NB4 (cell line): ENCODE measurements around the gene SKAP2.

Source experiments
- POLR2A ChIP-seq: IDR thresholded peaks from 2 replicates; pipeline ENCODE4 v1.6.1; 2011; ENCODE audit warnings: mild to moderate bottlenecking; ENCODE audit not compliant: insufficient read length; ENCODE audit errors: extremely low read depth
- TF ChIP-seq, protein P1 (sequence below): IDR thresholded peaks from one replicate; pipeline ENCODE4 v1.5.1; 2012; ENCODE audit warnings: low read depth, low read length
- TF ChIP-seq, protein P2 (sequence below): IDR thresholded peaks from 2 replicates; pipeline ENCODE4 v1.6.1; 2011; ENCODE audit warnings: low read depth, low read length

DNA sequence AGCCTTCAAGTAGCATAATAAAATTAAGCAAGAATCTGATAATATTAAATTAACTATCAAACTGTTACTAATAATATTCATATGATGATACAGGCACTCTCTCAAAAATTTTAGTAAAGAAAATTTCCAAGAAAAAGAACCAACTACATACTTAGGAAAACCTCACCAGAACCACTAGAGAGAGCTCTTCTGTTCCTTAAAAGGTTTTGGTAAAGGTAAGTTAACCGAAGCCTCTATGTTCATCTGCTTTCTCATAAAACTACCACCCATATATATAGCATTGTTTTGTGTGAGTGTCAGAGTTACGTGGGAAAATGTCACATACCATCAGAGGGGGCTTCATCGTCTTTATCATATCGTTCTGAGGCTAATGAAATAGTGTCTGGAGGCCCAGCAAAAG is 20.7 kb downstream of the SKAP2 start:
- TF ChIP-seq, protein P1, sequence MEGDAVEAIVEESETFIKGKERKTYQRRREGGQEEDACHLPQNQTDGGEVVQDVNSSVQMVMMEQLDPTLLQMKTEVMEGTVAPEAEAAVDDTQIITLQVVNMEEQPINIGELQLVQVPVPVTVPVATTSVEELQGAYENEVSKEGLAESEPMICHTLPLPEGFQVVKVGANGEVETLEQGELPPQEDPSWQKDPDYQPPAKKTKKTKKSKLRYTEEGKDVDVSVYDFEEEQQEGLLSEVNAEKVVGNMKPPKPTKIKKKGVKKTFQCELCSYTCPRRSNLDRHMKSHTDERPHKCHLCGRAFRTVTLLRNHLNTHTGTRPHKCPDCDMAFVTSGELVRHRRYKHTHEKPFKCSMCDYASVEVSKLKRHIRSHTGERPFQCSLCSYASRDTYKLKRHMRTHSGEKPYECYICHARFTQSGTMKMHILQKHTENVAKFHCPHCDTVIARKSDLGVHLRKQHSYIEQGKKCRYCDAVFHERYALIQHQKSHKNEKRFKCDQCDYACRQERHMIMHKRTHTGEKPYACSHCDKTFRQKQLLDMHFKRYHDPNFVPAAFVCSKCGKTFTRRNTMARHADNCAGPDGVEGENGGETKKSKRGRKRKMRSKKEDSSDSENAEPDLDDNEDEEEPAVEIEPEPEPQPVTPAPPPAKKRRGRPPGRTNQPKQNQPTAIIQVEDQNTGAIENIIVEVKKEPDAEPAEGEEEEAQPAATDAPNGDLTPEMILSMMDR: no peak
- TF ChIP-seq, protein P2, sequence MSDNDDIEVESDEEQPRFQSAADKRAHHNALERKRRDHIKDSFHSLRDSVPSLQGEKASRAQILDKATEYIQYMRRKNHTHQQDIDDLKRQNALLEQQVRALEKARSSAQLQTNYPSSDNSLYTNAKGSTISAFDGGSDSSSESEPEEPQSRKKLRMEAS: no peak
- no peak for TF ChIP-seq POLR2A
